GM18498 (cell line): ENCODE results near the gene SPTBN2.

ENCODE experiments used
- ATAC-seq: cut with Tn5 transposase; IDR thresholded peaks from one replicate; pipeline ENCODE4 v1.9.1; 2021; ENCODE audit warnings: mild to moderate bottlenecking, moderate library complexity; ENCODE audit not compliant: unreplicated experiment

The SPTBN2 gene

DNA sequence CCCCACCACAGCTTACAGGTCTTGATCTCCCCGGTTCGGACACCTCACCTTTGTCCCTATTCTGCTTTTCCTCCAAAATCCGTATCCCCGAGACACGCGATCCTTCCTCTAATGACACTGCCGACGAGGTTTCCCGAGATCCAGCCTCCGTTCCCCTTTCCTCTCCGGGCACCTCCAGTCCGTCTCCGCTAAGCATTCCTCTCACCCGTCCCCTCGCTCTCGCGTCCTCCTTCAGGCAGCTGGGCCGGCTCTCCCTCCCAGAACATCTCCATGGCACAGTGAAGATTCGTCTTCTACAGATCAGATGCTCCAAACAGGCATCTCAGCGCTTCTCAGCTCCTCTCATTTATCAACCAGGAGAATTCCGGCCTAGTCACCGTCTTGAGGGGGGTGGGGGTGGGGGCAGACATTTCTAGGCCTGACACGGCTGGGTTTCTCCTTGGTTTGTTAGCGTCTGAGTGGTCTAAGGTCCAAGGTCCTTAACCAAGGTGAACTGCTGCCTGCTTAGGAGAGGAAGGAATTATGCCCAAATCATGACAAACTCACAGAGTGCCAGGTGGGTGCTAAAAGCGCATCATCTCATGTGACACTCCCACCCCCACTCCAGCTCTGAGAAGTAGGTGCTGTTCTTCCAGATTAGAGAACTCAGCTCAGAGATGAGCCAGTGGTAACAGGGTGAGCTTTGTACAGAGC is at the start of gene SPTBN2:
Gene SPTBN2 (minus strand): TSS at position 524 of the 693 bp plus-strand sequence. CDS start 7,976 bp downstream, outside the sequence.
- ATAC-seq, result no peak

DNA sequence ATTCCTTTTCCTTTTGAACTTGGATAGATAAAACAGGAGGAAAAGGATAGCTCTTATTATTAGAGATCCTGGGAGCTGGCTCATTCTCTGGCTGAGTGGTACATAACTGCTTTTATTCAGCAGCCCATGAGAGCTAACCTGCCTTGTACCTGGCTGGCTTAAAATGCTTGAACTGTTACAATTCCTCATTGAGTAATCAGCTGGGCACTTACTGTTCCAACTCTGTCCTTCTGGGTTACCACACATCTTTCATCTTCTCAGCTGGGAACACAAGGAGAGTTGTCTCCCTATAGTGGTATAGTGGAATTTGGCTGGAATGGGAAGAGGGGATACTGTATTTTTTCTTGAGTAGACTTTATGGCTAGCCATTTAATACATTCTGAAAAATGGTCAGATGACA is 39.8 kb upstream of the SPTBN2 start:
- ATAC-seq, result no peak

DNA sequence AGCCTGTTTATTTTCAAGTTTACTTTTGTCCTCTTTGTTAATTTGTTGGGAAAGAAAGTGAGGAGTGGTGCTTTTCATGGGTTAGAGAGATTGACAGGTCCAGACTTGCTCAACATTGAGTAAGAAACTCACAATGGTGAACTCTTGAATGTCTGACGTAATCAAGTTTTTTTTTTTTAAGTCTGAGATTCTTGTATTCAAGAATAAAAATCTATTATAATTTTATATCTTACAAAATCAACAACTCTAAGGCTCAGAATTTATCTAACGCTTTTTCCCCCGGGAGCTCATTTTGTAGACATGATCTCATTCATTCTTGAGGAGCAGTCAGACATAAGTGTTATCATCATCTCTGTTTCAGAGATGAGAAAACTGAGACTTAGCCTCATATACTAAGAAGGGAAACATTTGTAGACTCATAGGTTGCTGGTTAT is 39.1 kb upstream of the SPTBN2 start:
- ATAC-seq, result no peak

DNA sequence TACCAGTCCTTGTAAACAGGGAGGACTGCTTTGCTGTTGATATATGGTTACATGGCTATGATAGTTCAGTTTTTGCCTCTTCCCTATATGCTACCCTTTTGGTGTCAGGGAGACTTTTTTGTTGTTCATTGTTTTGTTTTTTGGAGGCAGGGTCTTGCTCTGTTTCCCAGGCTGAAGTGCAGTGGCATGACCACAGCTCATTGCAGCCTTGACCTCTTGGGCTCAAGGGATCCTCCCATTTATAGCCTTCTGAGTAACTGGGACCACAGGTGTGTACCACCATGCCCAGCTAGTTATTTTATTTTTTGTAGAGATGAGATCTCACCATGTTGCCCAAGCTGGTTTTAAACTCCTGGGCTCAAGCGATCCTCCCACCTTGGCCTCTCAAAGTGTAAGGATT is 38.6 kb upstream of the SPTBN2 start:
- no peak for ATAC-seq

DNA sequence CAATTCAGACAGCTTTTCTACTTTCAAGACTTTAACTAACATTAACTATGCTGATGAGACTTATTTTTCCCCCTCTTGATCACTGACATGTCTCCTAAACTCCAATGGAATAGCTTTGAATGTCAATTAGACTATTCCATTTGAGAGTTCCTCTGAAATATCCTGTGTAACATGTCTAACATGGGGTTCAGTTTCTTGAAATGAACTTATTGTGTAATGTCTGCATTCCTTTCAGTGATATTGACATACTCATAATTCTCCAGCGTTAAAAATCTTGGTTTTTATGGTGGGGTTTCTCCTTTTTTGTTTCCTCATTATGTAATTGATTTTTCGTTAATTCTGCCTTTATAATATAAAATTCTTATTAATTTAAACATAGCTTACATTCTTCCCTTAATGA is 37.7 kb upstream of the SPTBN2 start:
- no peak for ATAC-seq

DNA sequence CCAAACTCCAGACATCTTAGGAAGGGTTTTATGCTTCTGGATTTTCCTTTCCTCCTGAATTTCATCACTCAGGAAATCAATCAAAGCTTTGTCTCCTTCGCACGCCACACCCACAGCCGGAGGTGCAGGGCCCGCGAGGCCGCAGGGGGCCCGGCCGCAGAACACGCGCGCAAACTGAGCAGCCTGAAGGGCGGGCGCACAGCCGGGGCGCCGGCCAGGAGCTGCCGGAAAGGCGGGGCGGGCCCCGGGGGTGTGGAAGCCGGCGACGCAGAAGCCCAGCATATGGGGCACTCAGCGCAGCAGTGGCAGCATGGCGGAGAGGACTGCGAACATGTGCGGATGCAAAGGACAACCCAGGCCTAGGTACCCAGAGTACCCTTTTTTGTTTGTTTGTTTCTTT is 33.1 kb upstream of the SPTBN2 start:
- ATAC-seq, result no peak

DNA sequence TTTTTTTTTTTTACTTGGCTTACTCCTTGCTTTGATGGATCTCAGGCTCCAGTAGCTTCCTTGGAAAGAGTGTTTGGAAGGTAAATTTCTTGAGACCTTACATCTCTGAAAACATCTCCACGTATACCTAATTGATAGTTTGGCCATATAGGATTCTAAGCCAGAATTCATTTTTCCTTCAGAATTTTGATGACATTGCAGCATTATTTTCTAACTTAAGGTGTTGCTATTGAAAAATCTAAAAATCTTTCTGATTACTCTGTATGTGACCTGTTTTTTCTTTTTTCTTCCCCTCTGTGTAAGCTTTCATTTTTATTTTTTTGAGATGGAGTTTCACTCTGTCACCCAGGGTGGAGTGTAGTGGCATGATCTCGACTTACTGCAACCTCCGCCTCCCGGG is 23.1 kb upstream of the SPTBN2 start:
- ATAC-seq, result no peak

DNA sequence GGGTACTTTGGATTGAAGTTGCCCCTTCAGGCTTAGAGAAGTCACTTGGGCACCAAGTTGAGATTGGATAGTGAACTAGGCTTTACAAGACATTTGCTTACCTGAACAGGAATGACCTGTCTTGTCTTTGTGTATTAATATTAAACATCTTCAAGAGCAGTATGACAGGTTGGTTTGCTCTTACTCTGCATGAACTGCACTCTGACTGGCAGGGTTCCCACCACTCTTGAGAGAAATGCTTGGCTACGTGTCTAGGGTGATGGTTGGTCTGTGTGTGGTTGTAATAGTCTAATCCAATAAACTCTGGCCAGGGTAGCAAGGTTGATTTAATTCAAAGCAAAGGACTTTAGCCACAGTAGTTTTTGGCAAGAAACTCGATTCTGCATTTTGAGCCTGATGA is 20.1 kb upstream of the SPTBN2 start:
- ATAC-seq, result no peak

DNA sequence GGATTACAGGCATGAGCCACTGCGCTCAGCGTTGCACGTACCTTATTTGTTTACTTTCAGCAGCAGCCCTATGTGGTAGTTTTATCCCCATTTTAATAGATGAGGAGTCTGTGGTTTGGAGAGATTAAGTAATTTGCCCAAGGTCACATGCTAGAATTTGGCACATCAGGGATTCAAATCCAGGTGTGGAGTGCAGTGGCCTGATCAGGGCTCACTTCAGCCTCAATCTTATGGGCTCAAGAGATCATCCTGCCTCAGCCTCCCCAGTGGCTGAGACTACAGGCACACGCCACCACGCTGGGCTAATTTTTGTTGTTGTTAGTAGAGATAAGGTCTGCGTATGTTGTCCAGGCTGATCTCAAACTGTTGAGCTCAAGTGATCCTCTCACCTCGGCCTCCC is 18.5 kb upstream of the SPTBN2 start:
- ATAC-seq, result no peak

DNA sequence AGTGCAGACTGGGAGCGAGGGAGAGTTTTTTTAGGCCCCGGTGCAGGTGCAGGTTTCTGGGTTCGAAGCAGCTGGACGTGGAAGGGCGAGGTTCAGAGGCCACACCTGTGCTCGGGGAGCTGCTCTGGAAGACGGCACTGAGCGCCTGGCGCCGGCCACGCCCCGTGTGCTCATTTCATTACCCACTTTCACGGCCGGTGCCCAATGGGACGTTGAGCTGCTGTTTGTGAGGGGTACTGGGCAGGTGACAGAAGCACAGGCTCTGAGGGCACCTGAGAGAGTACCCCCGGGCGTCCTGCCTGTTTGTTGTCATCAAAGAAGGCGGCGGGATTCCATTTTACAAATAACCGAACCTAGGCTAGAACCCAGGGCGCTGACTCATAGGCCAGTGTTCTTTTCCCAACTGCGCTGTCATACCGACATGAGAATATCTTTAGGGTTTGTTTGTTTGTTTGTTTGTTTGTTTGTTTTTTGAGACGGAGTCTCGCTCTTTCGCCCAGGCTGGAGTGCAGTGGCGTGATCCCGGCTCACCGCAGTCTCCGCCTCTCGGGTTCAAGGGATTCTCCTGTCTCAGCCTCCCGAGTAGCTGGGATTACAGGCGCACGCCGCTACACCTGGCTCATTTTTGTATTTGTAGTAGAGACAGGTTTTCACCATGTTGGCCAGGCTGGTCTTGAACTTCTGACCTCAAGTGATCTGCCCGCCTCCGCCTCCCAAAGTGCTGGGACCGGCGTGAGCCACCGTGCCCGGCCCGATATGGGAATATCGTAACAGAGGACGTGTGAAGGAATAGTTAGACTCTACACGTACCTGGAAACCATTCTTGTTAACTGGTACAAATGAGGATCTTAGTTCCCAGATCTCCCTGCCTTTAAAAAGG is 16.6 kb upstream of the SPTBN2 start:
- peak; percentile 43 for ATAC-seq

DNA sequence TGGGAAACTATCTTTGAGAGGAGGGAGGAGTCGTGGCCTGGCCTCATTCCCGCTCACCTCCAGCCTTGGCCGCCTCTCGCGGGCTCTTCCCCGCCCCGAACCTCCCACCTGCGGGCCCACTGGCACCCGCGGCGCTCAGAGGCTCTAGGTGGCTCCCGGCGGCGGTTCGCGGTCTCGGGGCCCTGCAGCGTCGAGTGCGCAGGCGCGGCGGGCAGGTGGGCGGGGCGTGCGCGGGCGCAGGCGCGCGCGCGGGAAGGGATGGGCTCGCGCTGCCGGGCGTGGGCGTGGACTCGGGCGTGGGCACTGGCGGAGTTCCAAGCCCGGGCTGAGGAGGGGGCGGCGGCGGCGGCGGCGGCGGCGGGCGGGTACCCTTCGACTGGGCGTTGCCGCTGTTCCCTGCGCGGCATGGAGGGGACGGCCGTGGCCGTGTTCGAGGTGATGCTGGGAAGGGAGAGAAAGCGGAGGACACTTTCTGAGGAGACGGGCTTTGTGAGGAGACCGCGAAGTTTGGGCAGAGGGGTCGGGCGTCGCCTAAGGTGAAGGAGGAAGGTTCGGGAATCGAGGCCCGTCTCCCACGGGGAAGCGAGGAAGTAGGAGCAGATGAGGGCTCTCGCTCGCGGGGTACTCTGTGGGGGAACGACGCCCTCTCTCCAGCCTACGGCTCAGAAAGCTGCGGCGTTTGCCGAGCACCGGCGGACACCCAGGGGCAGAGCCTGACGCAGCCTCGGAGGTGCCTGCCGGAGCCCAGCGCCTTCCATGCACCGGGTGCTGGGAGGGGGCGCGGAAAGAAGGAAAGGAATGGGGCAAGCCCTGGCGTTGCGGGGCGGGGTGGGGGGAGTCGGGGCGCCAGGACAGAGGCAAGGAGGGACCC is 15.7 kb upstream of the SPTBN2 start:
- peak; percentile 79 for ATAC-seq

DNA sequence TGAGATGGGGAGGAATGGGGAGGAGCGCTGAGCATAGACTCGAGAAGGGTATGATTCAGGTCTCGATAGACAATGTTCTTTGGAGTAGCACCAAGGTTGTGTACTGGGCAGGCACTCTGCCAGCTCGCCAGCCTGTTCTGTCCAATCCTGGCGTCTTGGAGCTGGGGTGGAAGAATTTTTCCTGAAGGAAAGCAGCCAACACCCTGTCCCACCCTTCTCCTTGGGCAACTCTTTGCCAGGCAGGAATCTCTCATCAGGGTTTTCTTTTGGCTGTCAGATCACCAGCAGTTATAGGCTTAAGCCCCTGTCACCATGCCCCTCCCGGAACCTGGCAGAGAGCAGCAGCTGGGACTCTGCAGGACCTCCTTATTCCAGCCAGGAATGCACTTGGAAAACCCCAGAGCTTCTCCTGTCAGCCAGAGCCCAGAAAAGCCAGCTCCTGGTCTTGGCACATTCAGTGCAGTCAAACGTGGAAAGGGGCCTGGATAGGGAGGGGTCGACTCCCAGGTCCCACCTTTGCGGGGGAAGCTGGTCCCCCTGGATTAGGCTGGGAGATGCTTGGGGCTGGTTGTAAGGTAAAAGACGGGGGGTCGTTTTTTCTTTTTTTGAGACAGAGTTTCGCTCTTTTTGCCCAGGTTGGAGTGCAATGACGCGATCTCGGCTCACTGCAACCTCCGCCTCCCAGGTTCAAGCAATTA is 14.4 kb upstream of the SPTBN2 start:
- no peak for ATAC-seq

DNA sequence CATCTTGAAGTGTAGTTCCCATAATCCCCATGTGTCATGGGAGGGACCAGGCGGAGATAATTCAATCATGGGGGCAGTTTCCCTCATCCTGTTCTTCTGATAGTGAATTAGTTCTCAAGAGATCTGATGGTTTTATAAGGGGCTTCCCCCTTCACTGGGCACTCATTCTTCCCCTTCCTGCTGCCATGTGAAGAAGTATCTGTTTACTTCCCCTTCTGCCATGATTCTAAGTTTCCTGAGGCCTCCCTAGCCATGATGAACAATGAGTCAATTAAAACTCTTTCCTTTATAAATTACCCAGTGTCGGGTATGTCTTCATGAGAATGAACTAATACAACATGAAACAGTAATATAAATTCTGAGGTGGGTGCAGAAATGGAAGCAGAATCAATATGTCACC is 12.1 kb upstream of the SPTBN2 start:
- no peak for ATAC-seq

DNA sequence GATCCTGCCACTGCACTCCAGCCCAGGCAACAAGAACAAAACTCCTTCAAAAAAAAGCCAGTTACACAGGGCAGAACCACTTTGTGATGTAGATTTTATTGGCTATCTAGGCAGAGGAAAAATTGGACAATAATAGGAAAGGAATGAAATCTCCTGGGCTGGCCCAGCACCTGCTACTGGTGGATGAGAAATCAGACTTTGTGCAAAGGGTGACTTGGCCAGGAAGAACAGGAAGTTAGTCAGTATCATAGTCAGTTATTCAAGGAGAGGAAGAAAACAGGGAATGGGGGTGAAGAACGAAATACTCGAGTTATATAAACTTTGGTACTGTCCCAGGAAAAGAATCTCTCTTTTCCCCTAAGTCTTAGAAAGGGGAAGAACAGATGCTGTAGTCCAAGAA is 11.0 kb upstream of the SPTBN2 start:
- no peak for ATAC-seq

DNA sequence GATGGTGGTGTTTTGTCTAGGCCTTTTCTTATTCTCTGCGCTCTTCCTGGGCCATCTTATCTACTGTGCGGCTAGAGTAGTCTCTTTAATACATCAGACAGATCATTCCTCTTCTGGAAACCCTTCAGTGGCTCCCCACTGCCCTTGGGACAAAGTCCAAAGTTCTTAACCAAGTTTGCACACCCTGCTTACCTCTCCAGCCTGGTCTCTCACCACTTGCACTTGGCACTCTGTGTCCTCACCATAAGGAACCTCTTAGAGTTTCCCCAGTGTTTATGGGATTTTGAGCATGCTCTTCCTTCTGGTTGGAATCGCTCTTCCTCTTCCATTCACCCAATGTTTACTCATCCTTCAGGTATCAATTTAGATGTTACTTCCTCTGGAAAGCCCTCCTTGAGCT is 5.2 kb upstream of the SPTBN2 start:
- no peak for ATAC-seq

DNA sequence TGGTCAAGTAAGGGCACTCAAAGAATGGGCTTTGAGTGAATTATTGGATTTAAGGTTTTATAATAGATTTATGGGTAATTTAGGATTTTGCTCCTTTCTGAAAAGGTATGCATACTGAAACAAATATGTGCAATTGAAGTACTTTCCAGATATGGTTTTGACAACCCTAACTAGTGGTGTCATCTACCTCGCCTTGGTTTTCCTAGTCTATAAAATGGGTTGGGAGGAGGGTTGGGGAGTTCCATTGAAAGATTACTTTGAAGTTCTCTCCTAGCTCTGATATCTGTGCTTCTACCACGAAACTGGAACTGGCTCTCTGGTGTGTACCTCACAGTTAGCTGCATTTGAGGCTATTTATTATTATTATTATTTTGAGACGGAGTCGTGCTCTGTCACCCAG is 431 bp upstream of the SPTBN2 start:
- ATAC-seq, result no peak

DNA sequence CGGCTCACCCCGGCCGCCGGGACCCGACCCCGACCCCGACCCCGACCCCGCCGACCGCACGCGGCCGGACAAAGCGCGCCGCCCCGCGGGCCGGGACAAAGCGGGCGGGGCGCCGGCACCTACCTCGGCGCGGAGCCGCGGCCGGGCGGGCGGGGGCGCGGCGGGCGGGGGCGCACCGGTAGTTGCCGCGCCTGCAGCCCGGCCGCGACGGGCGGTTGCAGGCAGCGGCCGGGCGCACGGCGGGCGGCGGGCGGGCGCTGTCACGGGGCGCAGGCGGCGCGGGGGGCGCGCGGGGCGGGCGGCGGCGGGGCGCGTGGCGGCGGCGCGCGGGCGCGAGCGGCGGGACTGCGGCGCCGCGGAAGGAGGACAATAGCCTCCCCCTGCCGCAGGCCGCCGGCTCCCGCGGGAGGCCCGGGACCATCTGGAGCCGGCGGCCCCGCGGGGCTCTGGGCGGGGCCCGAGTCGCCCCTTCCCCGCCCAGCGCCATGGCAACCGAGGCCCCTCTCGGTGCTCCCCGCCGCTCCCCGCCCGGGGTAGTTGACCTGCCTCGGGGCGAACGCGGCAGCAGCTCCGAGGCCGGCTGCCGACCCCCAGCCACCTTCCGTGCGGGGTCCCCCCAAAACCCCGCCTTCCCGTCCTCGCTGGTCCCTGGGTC is 851 bp downstream of the SPTBN2 start:
- ATAC-seq, result no peak

DNA sequence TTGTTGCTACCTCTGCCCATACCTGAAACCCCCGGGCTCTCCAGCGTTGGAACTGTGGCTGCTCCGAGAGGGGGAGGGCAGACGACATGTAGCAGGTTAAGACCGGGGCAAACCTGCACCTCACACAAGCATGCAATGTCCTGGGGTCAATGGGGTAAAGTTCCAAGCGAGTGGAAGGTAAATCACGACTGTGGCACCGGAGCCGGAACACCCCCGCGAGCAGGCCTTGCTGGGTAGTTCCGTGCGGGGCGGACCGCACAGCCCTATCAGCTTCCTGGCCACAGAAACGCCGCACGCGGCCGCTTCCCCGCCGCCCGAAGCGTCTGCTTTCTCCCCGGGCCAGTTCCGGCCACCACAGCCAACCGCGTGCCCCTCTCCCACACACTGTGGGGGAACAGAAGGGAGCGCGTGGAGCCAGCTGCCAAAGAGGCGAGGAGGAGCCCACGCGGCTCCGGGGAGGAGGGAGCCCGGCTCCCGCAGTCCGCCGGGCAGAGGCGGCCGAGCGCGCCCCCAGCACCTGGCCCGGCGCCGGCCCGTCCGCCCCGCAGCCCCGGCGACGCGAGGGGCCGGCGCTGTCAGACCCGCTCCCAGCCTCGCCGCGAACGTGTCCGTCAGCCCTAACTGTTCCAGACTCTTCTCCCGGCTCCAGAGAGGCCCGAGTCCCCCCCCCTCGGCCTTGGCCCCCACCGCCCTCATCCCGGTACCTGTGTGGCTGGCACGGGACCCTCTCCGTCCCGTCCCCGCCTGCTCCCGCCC is 1.6 kb downstream of the SPTBN2 start:
- no peak for ATAC-seq

DNA sequence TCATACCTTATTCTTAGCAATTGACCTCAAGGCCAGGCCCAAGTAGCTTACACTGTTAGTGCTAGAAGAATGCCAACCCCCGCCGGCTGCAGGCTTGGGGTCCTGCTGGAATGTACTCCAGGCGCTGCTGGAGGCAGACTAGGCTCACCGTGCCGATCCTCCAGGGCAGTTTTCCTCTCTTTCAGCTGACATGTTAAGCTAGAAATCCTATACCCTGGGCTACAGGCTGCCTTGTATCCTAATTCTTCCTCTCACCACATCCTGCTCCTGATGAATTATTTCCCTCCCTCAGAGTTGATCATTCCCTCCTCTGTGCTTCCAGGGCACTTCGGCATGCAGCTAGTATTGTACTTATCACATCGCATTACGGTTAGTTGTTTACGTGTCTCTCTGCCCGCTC is 3.4 kb downstream of the SPTBN2 start:
- ATAC-seq, result no peak

DNA sequence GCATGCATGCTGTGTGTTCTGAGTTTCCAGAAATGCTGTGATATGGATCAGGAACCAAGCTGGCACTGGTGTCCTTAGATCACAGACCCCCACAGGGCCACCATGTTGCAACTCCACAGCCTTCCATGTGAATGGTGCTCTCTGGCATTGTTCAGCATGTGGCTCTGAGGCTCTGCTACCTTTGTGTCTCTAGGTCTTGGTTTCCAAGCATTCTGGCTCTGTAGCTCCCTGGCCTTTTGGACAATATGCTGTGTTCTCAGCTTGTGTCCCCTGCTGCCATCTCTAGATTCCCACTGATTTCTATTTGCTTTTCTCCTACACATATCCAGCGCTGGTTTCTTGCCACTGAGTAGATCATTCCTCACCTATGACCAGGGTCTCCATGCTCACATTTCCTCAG is 3.9 kb downstream of the SPTBN2 start:
- ATAC-seq, result no peak
